Activated naive CD8-positive, alpha-beta T cell treated with anti-CD3 and anti-CD28 coated beads, Interleukin-2, amount 50 U/mL, for 24 hours (primary cell): Measurements from ENCODE around the gene KANK4.

Experiments used
- ATAC-seq: fragments of 150-1000 bp; cut with Tn5 transposase; one replicate; pipeline ENCODE4 v1.10.0; 2021
- DNase-seq: peaks from one replicate; pipeline ENCODE4 v3.0.0; 2021
- H3K27ac Mint-ChIP-seq: one replicate; pipeline ENCODE4 v1.8.0; 2021; ENCODE audit warnings: mild to moderate bottlenecking, mixed read lengths
- H3K27me3 Mint-ChIP-seq: one replicate; pipeline ENCODE4 v1.8.0; 2021; ENCODE audit warnings: mixed read lengths
- H3K36me3 Mint-ChIP-seq: one replicate; pipeline ENCODE4 v1.8.0; 2021; ENCODE audit warnings: low read depth, mixed read lengths
- H3K4me1 Mint-ChIP-seq: one replicate; pipeline ENCODE4 v1.8.0; 2021; ENCODE audit warnings: mixed read lengths
- H3K4me3 Mint-ChIP-seq: one replicate; pipeline ENCODE4 v1.8.0; 2021; ENCODE audit warnings: mild to moderate bottlenecking, moderate library complexity, mixed read lengths
- H3K9me3 Mint-ChIP-seq: one replicate; pipeline ENCODE4 v1.8.0; 2021; ENCODE audit warnings: mixed read lengths

Gene KANK4

GRCh38 chr1:62321446-62321845 is 2.2 kb upstream of the KANK4 start:
- no peak for DNase-seq
- peaks cover 27% of the 10 kb centered on the region for H3K27me3 Mint-ChIP-seq
- ATAC-seq, result peak; percentile 44
- no peaks in the 10 kb centered on the region for H3K9me3 Mint-ChIP-seq
- no peaks in the 10 kb centered on the region for H3K4me1 Mint-ChIP-seq
- H3K4me3 Mint-ChIP-seq, result no peak overlapping the region
- H3K36me3 Mint-ChIP-seq, result no peaks in the 10 kb centered on the region
- no peak overlapping the region for H3K27ac Mint-ChIP-seq

- no peaks in the 10 kb centered on the region for H3K36me3 Mint-ChIP-seq
- no peak for ATAC-seq
- H3K4me3 Mint-ChIP-seq, result no peak overlapping the region
- no peaks in the 10 kb centered on the region for H3K4me1 Mint-ChIP-seq
- peaks cover 27% of the 10 kb centered on the region for H3K27me3 Mint-ChIP-seq
- DNase-seq, result no peak
- H3K27ac Mint-ChIP-seq, result no peak overlapping the region
- no peaks in the 10 kb centered on the region for H3K9me3 Mint-ChIP-seq
Measured at GRCh38 chr1:62318320-62318755, 896 bp downstream of the KANK4 start.

- no peaks in the 10 kb centered on the region for H3K9me3 Mint-ChIP-seq
- H3K27ac Mint-ChIP-seq, result no peak overlapping the region
- no peak for ATAC-seq
- no peak for DNase-seq
- H3K36me3 Mint-ChIP-seq, result no peaks in the 10 kb centered on the region
- H3K27me3 Mint-ChIP-seq, result peaks cover 27% of the 10 kb centered on the region
- no peaks in the 10 kb centered on the region for H3K4me1 Mint-ChIP-seq
- no peak overlapping the region for H3K4me3 Mint-ChIP-seq
Measured at GRCh38 chr1:62317021-62317768, 2.0 kb downstream of the KANK4 start.

GRCh38 chr1:62316135-62316534 is 3.1 kb downstream of the KANK4 start:
- H3K4me1 Mint-ChIP-seq, result no peaks in the 10 kb centered on the region
- no peaks in the 10 kb centered on the region for H3K9me3 Mint-ChIP-seq
- DNase-seq (no peak), ATAC-seq (no peak)
- H3K36me3 Mint-ChIP-seq, result no peaks in the 10 kb centered on the region
- H3K27me3 Mint-ChIP-seq, result peaks cover 25% of the 10 kb centered on the region
- H3K4me3 Mint-ChIP-seq, result no peak overlapping the region
- no peak overlapping the region for H3K27ac Mint-ChIP-seq

- Mint-ChIP-seq H3K27me3 (peaks cover 22% of the 10 kb centered on the region), H3K27ac (no peak overlapping the region), H3K4me3 (no peak overlapping the region), H3K36me3 (no peaks in the 10 kb centered on the region), H3K4me1 (no peaks in the 10 kb centered on the region), H3K9me3 (no peaks in the 10 kb centered on the region)
- DNase-seq (no peak), ATAC-seq (no peak)
Measured at GRCh38 chr1:62315387-62315786, 3.8 kb downstream of the KANK4 start.

GRCh38 chr1:62314454-62315350 is 4.5 kb downstream of the KANK4 start:
- Mint-ChIP-seq H3K9me3 (no peaks in the 10 kb centered on the region), H3K4me1 (no peaks in the 10 kb centered on the region), H3K27me3 (peaks cover 18% of the 10 kb centered on the region), H3K36me3 (no peaks in the 10 kb centered on the region), H3K4me3 (no peak overlapping the region), H3K27ac (no peak overlapping the region)
- DNase-seq (no peak), ATAC-seq (no peak)

GRCh38 chr1:62312698-62313097 is 6.5 kb downstream of the KANK4 start:
- H3K27ac Mint-ChIP-seq, result no peak overlapping the region
- no peaks in the 10 kb centered on the region for H3K4me1 Mint-ChIP-seq
- no peaks in the 10 kb centered on the region for H3K36me3 Mint-ChIP-seq
- H3K4me3 Mint-ChIP-seq, result no peak overlapping the region
- H3K9me3 Mint-ChIP-seq, result no peaks in the 10 kb centered on the region
- no peak for DNase-seq
- peaks cover 11% of the 10 kb centered on the region for H3K27me3 Mint-ChIP-seq
- no peak for ATAC-seq

GRCh38 chr1:62311473-62311943 is 7.7 kb downstream of the KANK4 start:
- peaks cover 1% of the 10 kb centered on the region for H3K27me3 Mint-ChIP-seq
- no peaks in the 10 kb centered on the region for H3K9me3 Mint-ChIP-seq
- no peak overlapping the region for H3K27ac Mint-ChIP-seq
- no peak for ATAC-seq
- no peak overlapping the region for H3K4me3 Mint-ChIP-seq
- DNase-seq, result no peak
- no peaks in the 10 kb centered on the region for H3K36me3 Mint-ChIP-seq
- no peaks in the 10 kb centered on the region for H3K4me1 Mint-ChIP-seq

- Mint-ChIP-seq H3K36me3 (no peaks in the 10 kb centered on the region), H3K27me3 (peaks cover 1% of the 10 kb centered on the region)
Measured at GRCh38 chr1:62309906-62310305, 9.3 kb downstream of the KANK4 start.

GRCh38 chr1:62308606-62309005 is 10.6 kb downstream of the KANK4 start:
- H3K4me1 Mint-ChIP-seq, result no peaks in the 10 kb centered on the region

More at GRCh38 chr1:62309906-62310305, 9.3 kb downstream of the KANK4 start:
- DNase-seq, result no peak
- Mint-ChIP-seq H3K27ac (no peak overlapping the region), H3K9me3 (no peaks in the 10 kb centered on the region), H3K4me1 (no peaks in the 10 kb centered on the region), H3K4me3 (no peak overlapping the region)
- ATAC-seq, result no peak

GRCh38 chr1:62307895-62308492 is 11.2 kb downstream of the KANK4 start:
- no peaks in the 10 kb centered on the region for H3K4me1 Mint-ChIP-seq
- H3K4me3 Mint-ChIP-seq, result no peak overlapping the region
- no peak overlapping the region for H3K27ac Mint-ChIP-seq
- no peaks in the 10 kb centered on the region for H3K9me3 Mint-ChIP-seq
- ATAC-seq (no peak), DNase-seq (no peak)
- H3K27me3 Mint-ChIP-seq, result peaks cover 1% of the 10 kb centered on the region
- H3K36me3 Mint-ChIP-seq, result no peaks in the 10 kb centered on the region

More at GRCh38 chr1:62308606-62309005, 10.6 kb downstream of the KANK4 start:
- Mint-ChIP-seq H3K9me3 (no peaks in the 10 kb centered on the region), H3K27me3 (peaks cover 1% of the 10 kb centered on the region), H3K4me3 (no peak overlapping the region), H3K36me3 (no peaks in the 10 kb centered on the region), H3K27ac (no peak overlapping the region)
- no peak for DNase-seq
- ATAC-seq, result no peak

GRCh38 chr1:62307446-62307845 is 11.8 kb downstream of the KANK4 start:
- ATAC-seq (no peak), DNase-seq (no peak)
- Mint-ChIP-seq H3K9me3 (no peaks in the 10 kb centered on the region), H3K36me3 (no peaks in the 10 kb centered on the region), H3K27me3 (peaks cover 1% of the 10 kb centered on the region), H3K4me1 (no peaks in the 10 kb centered on the region), H3K27ac (no peak overlapping the region), H3K4me3 (no peak overlapping the region)

GRCh38 chr1:62306065-62306464 is 13.2 kb downstream of the KANK4 start:
- H3K9me3 Mint-ChIP-seq, result no peaks in the 10 kb centered on the region
- H3K4me1 Mint-ChIP-seq, result no peaks in the 10 kb centered on the region
- no peak for ATAC-seq
- H3K27ac Mint-ChIP-seq, result no peak overlapping the region
- H3K36me3 Mint-ChIP-seq, result no peaks in the 10 kb centered on the region
- H3K4me3 Mint-ChIP-seq, result no peak overlapping the region
- DNase-seq, result no peak
- H3K27me3 Mint-ChIP-seq, result peaks cover 1% of the 10 kb centered on the region

GRCh38 chr1:62304975-62305374 is 14.3 kb downstream of the KANK4 start:
- H3K9me3 Mint-ChIP-seq, result no peaks in the 10 kb centered on the region
- no peak overlapping the region for H3K4me3 Mint-ChIP-seq
- no peaks in the 10 kb centered on the region for H3K4me1 Mint-ChIP-seq
- H3K27me3 Mint-ChIP-seq, result peaks cover 1% of the 10 kb centered on the region
- no peak for ATAC-seq
- H3K36me3 Mint-ChIP-seq, result no peaks in the 10 kb centered on the region
- DNase-seq, result no peak
- no peak overlapping the region for H3K27ac Mint-ChIP-seq
